MM.1S (cell line): ENCODE data around the gene DCAF11.

Experiments
- CTCF ChIP-seq: fragments of 300-600 bp; sonication (generic); IDR thresholded peaks from 2 replicates; pipeline ENCODE4 v1.5.1; 2016; ENCODE audit warnings: antibody characterized with exemption, low read length, mixed read lengths
- EZH2phosphoT487 ChIP-seq: fragments of 300-600 bp; sonication (generic); IDR thresholded peaks from 2 replicates; pipeline ENCODE4 v1.6.1; 2018; ENCODE audit warnings: antibody characterized with exemption, low read length

GRCh38 chr14:24098229-24098926 is 16.2 kb upstream of the DCAF11 start:
- no peak for TF ChIP-seq EZH2phosphoT487
- TF ChIP-seq CTCF = no peak
